ENCODE results near the gene AFTPH.

Gene AFTPH

GRCh38 chr2:64492272-64492671 is 31.9 kb upstream of the AFTPH start:
- TF ChIP-seq, protein P1, sequence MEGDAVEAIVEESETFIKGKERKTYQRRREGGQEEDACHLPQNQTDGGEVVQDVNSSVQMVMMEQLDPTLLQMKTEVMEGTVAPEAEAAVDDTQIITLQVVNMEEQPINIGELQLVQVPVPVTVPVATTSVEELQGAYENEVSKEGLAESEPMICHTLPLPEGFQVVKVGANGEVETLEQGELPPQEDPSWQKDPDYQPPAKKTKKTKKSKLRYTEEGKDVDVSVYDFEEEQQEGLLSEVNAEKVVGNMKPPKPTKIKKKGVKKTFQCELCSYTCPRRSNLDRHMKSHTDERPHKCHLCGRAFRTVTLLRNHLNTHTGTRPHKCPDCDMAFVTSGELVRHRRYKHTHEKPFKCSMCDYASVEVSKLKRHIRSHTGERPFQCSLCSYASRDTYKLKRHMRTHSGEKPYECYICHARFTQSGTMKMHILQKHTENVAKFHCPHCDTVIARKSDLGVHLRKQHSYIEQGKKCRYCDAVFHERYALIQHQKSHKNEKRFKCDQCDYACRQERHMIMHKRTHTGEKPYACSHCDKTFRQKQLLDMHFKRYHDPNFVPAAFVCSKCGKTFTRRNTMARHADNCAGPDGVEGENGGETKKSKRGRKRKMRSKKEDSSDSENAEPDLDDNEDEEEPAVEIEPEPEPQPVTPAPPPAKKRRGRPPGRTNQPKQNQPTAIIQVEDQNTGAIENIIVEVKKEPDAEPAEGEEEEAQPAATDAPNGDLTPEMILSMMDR (IDR thresholded peaks at IDR 0.05; ENCODE audit: insufficient read depth, low read length, poor library complexity, severe bottlenecking), result no peak
- no peak for DNase-seq (ENCODE audit: extremely low read depth, insufficient read length)
- no peak overlapping the region for H3K4me3 ChIP-seq (replicated peaks; ENCODE audit: low read depth, low read length)
- no peaks in the 10 kb centered on the region; the same call in 1 of the 2 replicates for H3K27me3 ChIP-seq (replicated peaks; ENCODE audit: control insufficient read depth, insufficient read depth, low read length)
- no peaks in the 10 kb centered on the region for H3K36me3 ChIP-seq (ENCODE audit: control insufficient read depth, insufficient read depth, low read length)

DNA sequence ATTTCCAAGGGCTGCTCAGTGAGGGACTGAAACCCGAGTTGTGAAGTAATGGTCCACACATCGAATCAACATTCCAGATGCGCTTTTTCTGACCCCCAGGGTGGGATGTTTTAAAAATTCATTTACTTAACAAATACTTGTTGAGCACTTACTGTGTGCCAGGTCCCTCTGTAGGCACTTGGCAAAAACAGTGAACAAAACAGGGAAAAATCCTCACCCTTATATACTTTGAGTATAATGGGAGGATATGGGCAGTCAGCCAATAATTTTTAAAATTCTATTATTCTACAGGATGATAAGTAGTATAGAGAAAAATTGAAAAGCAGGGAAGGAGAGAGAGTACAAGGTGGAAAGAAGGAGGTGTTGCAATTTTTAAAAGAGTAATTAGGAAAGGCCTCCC is 31.3 kb upstream of the AFTPH start:
- Histone ChIP-seq H3K27me3 (replicated peaks; ENCODE audit: control insufficient read depth, insufficient read depth, low read length) (no peaks in the 10 kb centered on the region; the same call in none of the 2 replicates), H3K4me3 (replicated peaks; ENCODE audit: low read depth, low read length) (no peak overlapping the region), H3K36me3 (ENCODE audit: control insufficient read depth, insufficient read depth, low read length) (no peaks in the 10 kb centered on the region)
- TF ChIP-seq, protein P1 (IDR thresholded peaks at IDR 0.05; ENCODE audit: insufficient read depth, low read length, poor library complexity, severe bottlenecking), result no peak
- no peak for DNase-seq (ENCODE audit: extremely low read depth, insufficient read length)

DNA sequence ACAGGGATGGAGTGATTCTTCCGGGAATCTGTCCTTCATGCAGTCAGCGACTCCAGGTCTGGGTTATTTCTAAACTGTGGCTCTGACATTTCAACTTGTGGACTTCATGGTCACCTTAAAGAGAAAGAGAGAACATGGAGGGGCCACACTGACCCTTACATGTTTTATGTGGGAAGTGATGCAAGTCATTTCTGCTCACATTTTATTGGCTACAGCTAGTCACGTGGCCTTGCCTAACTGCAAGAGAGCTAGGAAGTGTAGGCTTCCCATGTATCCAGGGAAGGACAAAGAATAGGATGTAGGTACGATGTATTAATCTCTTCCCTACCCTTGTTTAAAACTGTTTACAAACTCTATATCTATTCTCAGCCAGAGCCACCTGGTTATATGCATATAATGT is 30.3 kb upstream of the AFTPH start:
- no peak overlapping the region for H3K4me3 ChIP-seq (replicated peaks; ENCODE audit: low read depth, low read length)
- DNase-seq (ENCODE audit: extremely low read depth, insufficient read length), result no peak
- H3K36me3 ChIP-seq (ENCODE audit: control insufficient read depth, insufficient read depth, low read length), result no peaks in the 10 kb centered on the region
- TF ChIP-seq, protein P1 (IDR thresholded peaks at IDR 0.05; ENCODE audit: insufficient read depth, low read length, poor library complexity, severe bottlenecking), result no peak
- no peaks in the 10 kb centered on the region; the same call in none of the 2 replicates for H3K27me3 ChIP-seq (replicated peaks; ENCODE audit: control insufficient read depth, insufficient read depth, low read length)

GRCh38 chr2:64498438-64498837 is 25.7 kb upstream of the AFTPH start:
- Histone ChIP-seq H3K4me3 (replicated peaks; ENCODE audit: low read depth, low read length) (no peak overlapping the region), H3K27me3 (replicated peaks; ENCODE audit: control insufficient read depth, insufficient read depth, low read length) (no peaks in the 10 kb centered on the region; the same call in none of the 2 replicates), H3K36me3 (ENCODE audit: control insufficient read depth, insufficient read depth, low read length) (no peaks in the 10 kb centered on the region)
- TF ChIP-seq, protein P1 (IDR thresholded peaks at IDR 0.05; ENCODE audit: insufficient read depth, low read length, poor library complexity, severe bottlenecking), result no peak
- DNase-seq (ENCODE audit: extremely low read depth, insufficient read length), result no peak

DNA sequence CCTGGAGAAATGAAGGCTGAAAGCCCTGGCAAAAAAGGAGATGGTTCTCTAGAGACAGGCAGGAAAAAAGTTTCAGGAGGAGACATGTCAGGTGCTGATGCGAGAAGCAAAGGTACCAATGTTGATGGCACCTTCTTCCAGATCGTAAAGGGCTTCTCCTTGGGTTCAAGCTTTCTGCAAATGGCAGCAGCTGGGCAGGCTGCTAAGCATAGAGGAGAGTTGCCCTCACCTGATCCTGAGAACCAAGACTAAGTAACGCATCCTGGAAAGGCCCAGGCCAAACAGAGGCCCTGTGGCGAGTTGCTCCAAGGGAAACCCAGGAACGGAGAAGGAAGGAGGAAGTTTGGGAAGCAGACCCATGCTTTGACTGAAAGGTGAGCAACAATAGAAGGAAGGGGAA is 23.6 kb upstream of the AFTPH start:
- Histone ChIP-seq H3K4me3 (replicated peaks; ENCODE audit: low read depth, low read length) (no peak overlapping the region), H3K36me3 (ENCODE audit: control insufficient read depth, insufficient read depth, low read length) (no peaks in the 10 kb centered on the region), H3K27me3 (replicated peaks; ENCODE audit: control insufficient read depth, insufficient read depth, low read length) (no peaks in the 10 kb centered on the region; the same call in none of the 2 replicates)
- TF ChIP-seq, protein P1 (IDR thresholded peaks at IDR 0.05; ENCODE audit: insufficient read depth, low read length, poor library complexity, severe bottlenecking), result no peak
- no peak for DNase-seq (ENCODE audit: extremely low read depth, insufficient read length)

DNA sequence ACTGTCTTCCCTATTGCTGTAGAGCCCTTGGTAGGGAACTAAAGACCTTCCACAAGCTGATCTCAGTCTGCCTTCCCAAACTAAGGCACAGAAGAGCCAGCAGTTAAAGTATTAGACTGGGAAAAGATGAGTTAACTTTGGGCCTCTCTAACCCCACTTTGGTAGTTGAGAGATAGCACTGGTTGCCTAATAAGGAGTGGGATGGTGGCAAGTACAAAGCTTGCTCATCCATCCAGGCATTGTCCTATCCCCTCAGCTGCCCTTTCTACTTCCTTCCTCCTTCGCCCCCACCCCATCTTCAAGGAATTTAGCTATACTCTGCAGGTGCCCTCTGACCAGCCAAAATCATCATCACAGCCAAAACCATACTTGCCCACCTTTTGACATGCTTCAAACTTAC is 22.2 kb upstream of the AFTPH start:
- DNase-seq (ENCODE audit: extremely low read depth, insufficient read length), result no peak
- TF ChIP-seq, protein P1 (IDR thresholded peaks at IDR 0.05; ENCODE audit: insufficient read depth, low read length, poor library complexity, severe bottlenecking), result no peak
- Histone ChIP-seq H3K36me3 (ENCODE audit: control insufficient read depth, insufficient read depth, low read length) (no peaks in the 10 kb centered on the region), H3K27me3 (replicated peaks; ENCODE audit: control insufficient read depth, insufficient read depth, low read length) (no peaks in the 10 kb centered on the region; the same call in none of the 2 replicates), H3K4me3 (replicated peaks; ENCODE audit: low read depth, low read length) (no peak overlapping the region)
